Pulmonary artery endothelial cell (primary cell): ENCODE data around the gene TLR10. TPM values are rescaled to one million over a fixed set of nuclear protein-coding genes. Genes with fewer than 3 reads are reported as not detected.

Source experiments
- DNase-seq: peaks from one replicate; pipeline ENCODE4 v3.0.0-alpha.2; 2011; ENCODE audit warnings: low read depth, low spot score
- total RNA-seq: library from RNA; depleted of rRNA; stranded (reverse); fragments of >200 nt; gene quantifications from 2 replicates; pipeline ENCODE4 v1.2.3, GENCODE V29; 2014

The TLR10 gene
- total RNA-seq, 1 donor from 2014 or later = not detected

GRCh38 chr4:38733663-38734062, 49.1 kb downstream of the TLR10 start:
- DNase-seq = no peak

- no peak for DNase-seq
Observed at GRCh38 chr4:38730830-38731646, 51.8 kb downstream of the TLR10 start.

GRCh38 chr4:38730493-38730829, 52.3 kb downstream of the TLR10 start:
- DNase-seq = no peak

- no peak for DNase-seq
Observed at GRCh38 chr4:38728631-38729141, 54.1 kb downstream of the TLR10 start.

GRCh38 chr4:38724475-38724808, 58.3 kb downstream of the TLR10 start:
- DNase-seq = no peak

- DNase-seq = no peak
Observed at GRCh38 chr4:38723726-38724474, 58.9 kb downstream of the TLR10 start.

GRCh38 chr4:38723114-38723513, 59.7 kb downstream of the TLR10 start:
- no peak for DNase-seq

Other genes with a start within 250 kb of the TLR10 start
- 16.9 and 17.7 TPM in 2 replicates for gene KLF3, start 118.8 kb downstream of the TLR10 start, total RNA-seq
- gene TLR1, start 21.8 kb upstream of the TLR10 start, total RNA-seq = 6.5 and 7.5 TPM in 2 replicates
- gene TLR6, start 73.8 kb upstream of the TLR10 start, total RNA-seq = 1.2 and 1.5 TPM in 2 replicates
- 117 and 180 TPM in 2 replicates for gene FAM114A1, start 84.8 kb upstream of the TLR10 start, total RNA-seq
- gene TMEM156, start 249.4 kb upstream of the TLR10 start, total RNA-seq = 0.92 and 2.4 TPM in 2 replicates